Astrocyte (in vitro differentiated cells and primary cell): ENCODE data around the gene PLS3. TPM values are rescaled to one million over a fixed set of nuclear protein-coding genes. Genes with fewer than 3 reads are reported as not detected.
"Not testable (repeated sequence)": the region's sequence is repeated elsewhere in the genome, so short reads cannot be mapped to it uniquely, and the experiment has no call there.

Experiments used
- DNase-seq: peaks from one replicate; pipeline ENCODE4 v3.0.0-alpha.2; 2010; ENCODE audit warnings: low read depth
- FAIRE-seq: peaks from 2 replicates; lab custom pipeline; 2011; peaks lifted over from hg19 to GRCh38; lab: Jason Lieb, UNC
- H2AFZ ChIP-seq: 2 replicates; pipeline ENCODE4 v1.6.0; 2012; ENCODE audit warnings: low read depth, low read length, inconsistent platforms
- H3K27ac ChIP-seq: 2 replicates; pipeline ENCODE4 v1.5.1; 2011; ENCODE audit warnings: low read depth, low read length, inconsistent platforms
- H3K27me3 ChIP-seq: 2 replicates; pipeline ENCODE4 v1.6.0; 2011; ENCODE audit warnings: low read length, inconsistent platforms; ENCODE audit not compliant: insufficient read depth
- H3K36me3 ChIP-seq: 2 replicates; pipeline ENCODE4 v1.5.1; 2011; ENCODE audit warnings: low read length, inconsistent platforms; ENCODE audit not compliant: insufficient read depth
- H3K4me1 ChIP-seq: 2 replicates; pipeline ENCODE4 v1.5.1; 2011; ENCODE audit warnings: low read length, inconsistent platforms; ENCODE audit not compliant: insufficient read depth
- H3K4me2 ChIP-seq: 2 replicates; pipeline ENCODE4 v1.6.0; 2012; ENCODE audit warnings: low read length, inconsistent platforms
- H3K4me3 ChIP-seq: 2 replicates; pipeline ENCODE4 v1.5.1; 2011; ENCODE audit warnings: low read depth, mild to moderate bottlenecking, low read length, inconsistent platforms; ENCODE audit not compliant: insufficient read depth
- H3K79me2 ChIP-seq: 2 replicates; pipeline ENCODE4 v1.6.0; 2012; ENCODE audit warnings: mild to moderate bottlenecking, low read length, inconsistent platforms; ENCODE audit not compliant: insufficient read depth
- H3K9ac ChIP-seq: 2 replicates; pipeline ENCODE4 v1.6.0; 2012; ENCODE audit warnings: mild to moderate bottlenecking, low read length, inconsistent platforms
- H3K9me3 ChIP-seq: 2 replicates; pipeline ENCODE4 v1.5.1; 2012; ENCODE audit warnings: low read depth, mild to moderate bottlenecking, low read length, inconsistent platforms; ENCODE audit not compliant: insufficient read depth
- H4K20me1 ChIP-seq: 2 replicates; pipeline ENCODE4 v1.6.0; 2012; ENCODE audit warnings: low read length, inconsistent platforms; ENCODE audit not compliant: insufficient read depth
- H3K27ac Mint-ChIP-seq: one replicate; pipeline ENCODE4 v1.8.0; 2021; ENCODE audit warnings: mild to moderate bottlenecking, mixed read lengths; ENCODE audit not compliant: unreplicated experiment
- H3K27me3 Mint-ChIP-seq: one replicate; pipeline ENCODE4 v1.8.0; 2021; ENCODE audit warnings: low read depth, mixed read lengths; ENCODE audit not compliant: unreplicated experiment
- H3K36me3 Mint-ChIP-seq: one replicate; pipeline ENCODE4 v1.8.0; 2021; ENCODE audit warnings: low read depth, mixed read lengths; ENCODE audit not compliant: unreplicated experiment
- H3K4me1 Mint-ChIP-seq: one replicate; pipeline ENCODE4 v1.8.0; 2021; ENCODE audit warnings: low read depth, mixed read lengths; ENCODE audit not compliant: unreplicated experiment
- H3K4me3 Mint-ChIP-seq: one replicate; pipeline ENCODE4 v1.8.0; 2021; ENCODE audit warnings: mild to moderate bottlenecking, moderate library complexity, mixed read lengths; ENCODE audit not compliant: unreplicated experiment
- H3K9me3 Mint-ChIP-seq: one replicate; pipeline ENCODE4 v1.8.0; 2021; ENCODE audit warnings: mild to moderate bottlenecking, mixed read lengths; ENCODE audit not compliant: unreplicated experiment
- EZH2 ChIP-seq: IDR thresholded peaks from 2 replicates; pipeline ENCODE4 v1.6.1; 2012; ENCODE audit warnings: mild to moderate bottlenecking, low read length, inconsistent platforms; ENCODE audit not compliant: insufficient read depth
- total RNA-seq: library from RNA; stranded (reverse); gene quantifications from 2 replicates; pipeline ENCODE4 v1.2.1, GENCODE V29; 2021
- TF ChIP-seq, protein P1 (sequence below): IDR thresholded peaks from 2 replicates; pipeline ENCODE4 v1.5.1; 2011; ENCODE audit warnings: low read depth, mild to moderate bottlenecking, inconsistent platforms, low read length, moderate library complexity; ENCODE audit not compliant: insufficient read depth

The PLS3 gene
- total RNA-seq, 1 donor from 2014 or later = 313 TPM

DNA sequence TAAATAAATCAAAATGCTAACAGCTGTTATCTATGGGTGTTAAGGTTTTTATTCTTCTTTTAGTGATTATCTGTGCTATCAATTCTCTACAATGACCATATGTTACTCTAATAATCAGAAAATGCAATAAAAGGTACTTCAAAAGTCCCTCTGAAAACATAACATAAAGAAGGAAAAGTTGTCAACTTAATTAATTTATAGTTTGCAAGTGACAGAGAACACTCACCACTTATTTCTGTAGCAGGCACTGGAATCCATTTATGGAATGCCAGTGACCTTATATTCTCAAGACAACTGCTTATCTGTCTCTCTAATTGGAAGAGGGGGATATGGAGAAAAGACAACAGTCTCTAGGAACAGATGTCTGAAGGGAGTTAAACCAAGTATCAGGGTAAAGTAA is 25.6 kb upstream of the PLS3 start:
- no peak for DNase-seq
- TF ChIP-seq EZH2 = no peak
- TF ChIP-seq, protein P1, sequence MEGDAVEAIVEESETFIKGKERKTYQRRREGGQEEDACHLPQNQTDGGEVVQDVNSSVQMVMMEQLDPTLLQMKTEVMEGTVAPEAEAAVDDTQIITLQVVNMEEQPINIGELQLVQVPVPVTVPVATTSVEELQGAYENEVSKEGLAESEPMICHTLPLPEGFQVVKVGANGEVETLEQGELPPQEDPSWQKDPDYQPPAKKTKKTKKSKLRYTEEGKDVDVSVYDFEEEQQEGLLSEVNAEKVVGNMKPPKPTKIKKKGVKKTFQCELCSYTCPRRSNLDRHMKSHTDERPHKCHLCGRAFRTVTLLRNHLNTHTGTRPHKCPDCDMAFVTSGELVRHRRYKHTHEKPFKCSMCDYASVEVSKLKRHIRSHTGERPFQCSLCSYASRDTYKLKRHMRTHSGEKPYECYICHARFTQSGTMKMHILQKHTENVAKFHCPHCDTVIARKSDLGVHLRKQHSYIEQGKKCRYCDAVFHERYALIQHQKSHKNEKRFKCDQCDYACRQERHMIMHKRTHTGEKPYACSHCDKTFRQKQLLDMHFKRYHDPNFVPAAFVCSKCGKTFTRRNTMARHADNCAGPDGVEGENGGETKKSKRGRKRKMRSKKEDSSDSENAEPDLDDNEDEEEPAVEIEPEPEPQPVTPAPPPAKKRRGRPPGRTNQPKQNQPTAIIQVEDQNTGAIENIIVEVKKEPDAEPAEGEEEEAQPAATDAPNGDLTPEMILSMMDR = no peak
- H2AFZ ChIP-seq = no peak overlapping the region
- no peak overlapping the region for H3K27ac ChIP-seq
- H3K9me3 ChIP-seq = no peaks in the 10 kb centered on the region
- no peak overlapping the region for H3K4me3 Mint-ChIP-seq
- H3K9me3 Mint-ChIP-seq = peaks cover 2% of the 10 kb centered on the region
- no peaks in the 10 kb centered on the region for H4K20me1 ChIP-seq
- H3K36me3 Mint-ChIP-seq = no peaks in the 10 kb centered on the region
- H3K27me3 Mint-ChIP-seq = no peaks in the 10 kb centered on the region
- FAIRE-seq = peak; percentile 56
- H3K4me1 Mint-ChIP-seq = peaks cover 3% of the 10 kb centered on the region
- H3K27ac Mint-ChIP-seq = no peak overlapping the region
- H3K9ac ChIP-seq = no peak overlapping the region
- no peaks in the 10 kb centered on the region for H3K79me2 ChIP-seq
- H3K27me3 ChIP-seq = no peaks in the 10 kb centered on the region
- no peaks in the 10 kb centered on the region for H3K4me1 ChIP-seq
- no peak overlapping the region for H3K4me2 ChIP-seq
- H3K36me3 ChIP-seq = no peaks in the 10 kb centered on the region
- H3K4me3 ChIP-seq = no peak overlapping the region

- H3K36me3 Mint-ChIP-seq = no peaks in the 10 kb centered on the region
- FAIRE-seq = no peak
- Histone ChIP-seq H3K4me3 (no peak overlapping the region), H3K27ac (no peak overlapping the region), H2AFZ (no peak overlapping the region), H3K9me3 (no peaks in the 10 kb centered on the region), H3K36me3 (no peaks in the 10 kb centered on the region), H4K20me1 (no peaks in the 10 kb centered on the region), H3K4me2 (no peak overlapping the region), H3K9ac (no peak overlapping the region), H3K79me2 (no peaks in the 10 kb centered on the region), H3K27me3 (no peaks in the 10 kb centered on the region), H3K4me1 (no peaks in the 10 kb centered on the region)
- H3K27ac Mint-ChIP-seq = no peak overlapping the region
- DNase-seq = no peak
- H3K9me3 Mint-ChIP-seq = peaks cover 2% of the 10 kb centered on the region
- no peaks in the 10 kb centered on the region for H3K27me3 Mint-ChIP-seq
- TF ChIP-seq, protein P1 = no peak
- TF ChIP-seq EZH2 = no peak
- no peak overlapping the region for H3K4me3 Mint-ChIP-seq
- H3K4me1 Mint-ChIP-seq = peaks cover 2% of the 10 kb centered on the region
Measured at GRCh38 chrX:115535844-115536243, 25.1 kb upstream of the PLS3 start.

DNA sequence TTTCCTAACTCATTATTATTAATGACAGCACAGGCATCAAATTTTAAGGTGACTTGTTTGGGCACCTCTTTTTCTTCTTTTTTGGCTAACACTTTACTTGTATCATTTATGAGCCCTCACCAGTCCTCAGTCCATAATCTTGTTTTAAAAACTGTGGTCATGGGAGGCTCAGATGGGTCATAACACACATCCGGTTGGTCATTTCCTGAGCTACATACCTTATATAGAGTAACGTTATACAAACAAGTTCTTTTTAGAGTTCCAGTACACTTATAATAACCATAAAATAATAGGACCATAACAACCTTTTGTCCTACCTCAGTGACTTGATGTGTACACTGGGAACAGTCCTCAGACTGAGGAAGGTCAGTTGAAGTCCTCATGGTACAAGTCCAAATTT is 21.1 kb upstream of the PLS3 start:
- Mint-ChIP-seq H3K4me1 (peaks cover 1% of the 10 kb centered on the region), H3K27me3 (no peaks in the 10 kb centered on the region), H3K27ac (no peak overlapping the region), H3K9me3 (peaks cover 4% of the 10 kb centered on the region), H3K4me3 (no peak overlapping the region), H3K36me3 (no peaks in the 10 kb centered on the region)
- no peaks in the 10 kb centered on the region for H4K20me1 ChIP-seq
- no peak overlapping the region for H3K4me3 ChIP-seq
- H3K27me3 ChIP-seq = no peaks in the 10 kb centered on the region
- no peak for DNase-seq
- no peaks in the 10 kb centered on the region for H3K4me1 ChIP-seq
- no peak for FAIRE-seq
- H3K4me2 ChIP-seq = no peak overlapping the region
- H3K9me3 ChIP-seq = no peaks in the 10 kb centered on the region
- no peaks in the 10 kb centered on the region for H3K79me2 ChIP-seq
- H3K36me3 ChIP-seq = no peaks in the 10 kb centered on the region
- H2AFZ ChIP-seq = no peak overlapping the region
- no peak overlapping the region for H3K27ac ChIP-seq
- TF ChIP-seq EZH2 = no peak
- TF ChIP-seq, protein P1 = no peak
- H3K9ac ChIP-seq = no peak overlapping the region

DNA sequence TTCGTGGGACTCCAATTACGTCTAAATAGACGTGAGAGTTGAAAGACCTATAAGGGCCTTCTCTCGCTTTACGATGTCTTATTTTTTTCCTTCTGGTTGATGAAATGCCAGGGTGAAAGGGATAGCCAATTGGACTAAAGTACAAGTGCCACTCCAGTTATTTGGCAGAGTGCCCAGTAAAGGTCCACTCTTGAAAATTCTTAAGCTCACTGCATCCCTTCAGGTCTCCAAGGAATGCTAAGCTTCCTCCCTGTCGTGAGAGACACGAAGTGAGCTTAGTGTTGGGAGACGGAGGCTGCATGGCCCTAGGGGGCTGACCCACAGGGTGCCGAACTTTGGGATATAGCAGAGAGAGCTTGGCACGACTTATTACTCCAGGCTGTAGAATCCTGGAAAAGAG is 19.9 kb upstream of the PLS3 start:
- H3K36me3 ChIP-seq, H3K9ac ChIP-seq, H3K9me3 Mint-ChIP-seq, H3K4me3 Mint-ChIP-seq, H3K4me1 ChIP-seq, H3K27ac Mint-ChIP-seq, H3K4me3 ChIP-seq, H4K20me1 ChIP-seq, H3K27me3 Mint-ChIP-seq, H2AFZ ChIP-seq, DNase-seq, H3K79me2 ChIP-seq, H3K36me3 Mint-ChIP-seq, FAIRE-seq, H3K27ac ChIP-seq, H3K4me1 Mint-ChIP-seq, H3K4me2 ChIP-seq, H3K9me3 ChIP-seq, H3K27me3 ChIP-seq: not testable (repeated sequence)
